Effector memory CD4-positive, alpha-beta T cell (primary cell): ENCODE results near the gene PITPNB.

Source experiments
- DNase-seq, 3 donors: peaks; one replicate each; pipeline ENCODE4 v3.0.0-alpha.2; 2020
- H3K27ac ChIP-seq: 2 replicates; pipeline ENCODE4 v1.7.0; 2013; ENCODE audit warnings: mild to moderate bottlenecking, low read length, moderate library complexity; ENCODE audit not compliant: insufficient read depth, poor library complexity, severe bottlenecking
- H3K27me3 ChIP-seq: replicated peaks from 2 replicates; pipeline ENCODE4 v1.7.0; 2013; ENCODE audit warnings: mild to moderate bottlenecking, low read length; ENCODE audit not compliant: insufficient read depth, control insufficient read depth, poor library complexity, severe bottlenecking
- H3K36me3 ChIP-seq: 2 replicates; pipeline ENCODE4 v1.7.0; 2013; ENCODE audit warnings: mild to moderate bottlenecking, low read length, moderate library complexity; ENCODE audit not compliant: control insufficient read depth, insufficient read depth
- H3K4me1 ChIP-seq: 2 replicates; pipeline ENCODE4 v1.7.0; 2013; ENCODE audit warnings: low read length, mild to moderate bottlenecking; ENCODE audit not compliant: control insufficient read depth, insufficient read depth, poor library complexity, severe bottlenecking
- H3K4me3 ChIP-seq: 2 replicates; pipeline ENCODE4 v1.7.0; 2013; ENCODE audit warnings: low read length, low read depth, mild to moderate bottlenecking; ENCODE audit not compliant: insufficient read depth, poor library complexity, severe bottlenecking
- H3K9me3 ChIP-seq: 2 replicates; pipeline ENCODE4 v1.7.0; 2013; ENCODE audit warnings: mild to moderate bottlenecking, low read length, moderate library complexity; ENCODE audit not compliant: control insufficient read depth

Gene PITPNB

GRCh38 chr22:27948569-27948968 is 29.5 kb upstream of the PITPNB start:
- no peak for DNase-seq
- H3K4me1 ChIP-seq, result no peaks in the 10 kb centered on the region
- no peaks in the 10 kb centered on the region for H3K27me3 ChIP-seq
- no peaks in the 10 kb centered on the region for H3K36me3 ChIP-seq
- H3K4me3 ChIP-seq, result no peak overlapping the region
- H3K9me3 ChIP-seq, result no peaks in the 10 kb centered on the region
- no peak overlapping the region for H3K27ac ChIP-seq

- Histone ChIP-seq H3K4me1 (no peaks in the 10 kb centered on the region), H3K27me3 (no peaks in the 10 kb centered on the region), H3K36me3 (no peaks in the 10 kb centered on the region), H3K9me3 (no peaks in the 10 kb centered on the region), H3K4me3 (no peak overlapping the region), H3K27ac (no peak overlapping the region)
- DNase-seq, result no peak
These were observed 28.4 kb upstream of the PITPNB start for GRCh38 chr22:27947448-27947847.

GRCh38 chr22:27941143-27941542 is 22.1 kb upstream of the PITPNB start:
- Histone ChIP-seq H3K27me3 (no peaks in the 10 kb centered on the region), H3K9me3 (no peaks in the 10 kb centered on the region), H3K4me3 (no peak overlapping the region), H3K36me3 (no peaks in the 10 kb centered on the region), H3K27ac (no peak overlapping the region), H3K4me1 (no peaks in the 10 kb centered on the region)
- no peak for DNase-seq

- no peaks in the 10 kb centered on the region for H3K9me3 ChIP-seq
- DNase-seq, result no peak
- H3K36me3 ChIP-seq, result no peaks in the 10 kb centered on the region
These were observed 18.4 kb upstream of the PITPNB start for GRCh38 chr22:27937453-27937852.

GRCh38 chr22:27935897-27936296 is 16.8 kb upstream of the PITPNB start:
- Histone ChIP-seq H3K27me3 (no peaks in the 10 kb centered on the region), H3K9me3 (no peaks in the 10 kb centered on the region), H3K4me3 (no peak overlapping the region), H3K27ac (no peak overlapping the region), H3K4me1 (no peaks in the 10 kb centered on the region), H3K36me3 (no peaks in the 10 kb centered on the region)
- no peak for DNase-seq

More at GRCh38 chr22:27937453-27937852, 18.4 kb upstream of the PITPNB start:
- H3K4me1 ChIP-seq, result no peaks in the 10 kb centered on the region
- no peak overlapping the region for H3K4me3 ChIP-seq
- H3K27ac ChIP-seq, result no peak overlapping the region
- H3K27me3 ChIP-seq, result no peaks in the 10 kb centered on the region

GRCh38 chr22:27934069-27934468 is 15.0 kb upstream of the PITPNB start:
- Histone ChIP-seq H3K27ac (no peak overlapping the region), H3K27me3 (no peaks in the 10 kb centered on the region), H3K4me1 (no peaks in the 10 kb centered on the region), H3K4me3 (no peak overlapping the region), H3K9me3 (no peaks in the 10 kb centered on the region), H3K36me3 (no peaks in the 10 kb centered on the region)
- no peak for DNase-seq

- no peaks in the 10 kb centered on the region for H3K4me1 ChIP-seq
- no peaks in the 10 kb centered on the region for H3K27me3 ChIP-seq
- H3K36me3 ChIP-seq, result no peaks in the 10 kb centered on the region
- no peaks in the 10 kb centered on the region for H3K9me3 ChIP-seq
- H3K27ac ChIP-seq, result no peak overlapping the region
- no peak for DNase-seq
- no peak overlapping the region for H3K4me3 ChIP-seq
These were observed 14.3 kb upstream of the PITPNB start for GRCh38 chr22:27933186-27933983.

GRCh38 chr22:27930331-27931060 is 11.4 kb upstream of the PITPNB start:
- no peaks in the 10 kb centered on the region for H3K36me3 ChIP-seq
- H3K9me3 ChIP-seq, result no peaks in the 10 kb centered on the region
- H3K27me3 ChIP-seq, result no peaks in the 10 kb centered on the region
- H3K27ac ChIP-seq, result no peak overlapping the region
- DNase-seq, result no peak
- H3K4me3 ChIP-seq, result no peak overlapping the region
- H3K4me1 ChIP-seq, result no peaks in the 10 kb centered on the region

- Histone ChIP-seq H3K9me3 (no peaks in the 10 kb centered on the region), H3K4me1 (no peaks in the 10 kb centered on the region), H3K27ac (no peak overlapping the region), H3K4me3 (no peak overlapping the region), H3K27me3 (no peaks in the 10 kb centered on the region), H3K36me3 (no peaks in the 10 kb centered on the region)
- DNase-seq, result no peak
These were observed 8.6 kb upstream of the PITPNB start for GRCh38 chr22:27927608-27928007.

GRCh38 chr22:27925331-27925730 is 6.3 kb upstream of the PITPNB start:
- Histone ChIP-seq H3K27me3 (no peaks in the 10 kb centered on the region), H3K9me3 (no peaks in the 10 kb centered on the region), H3K36me3 (no peaks in the 10 kb centered on the region), H3K4me1 (peaks cover 1% of the 10 kb centered on the region), H3K27ac (no peak overlapping the region), H3K4me3 (no peak overlapping the region)
- no peak for DNase-seq
